Fibroblast of skin of right quadriceps (primary cell): ENCODE measurements around the gene BAZ1A.

ENCODE experiments used
- DNase-seq: peaks from one replicate; pipeline ENCODE4 v3.0.0-alpha.2; 2013

Gene BAZ1A

DNA sequence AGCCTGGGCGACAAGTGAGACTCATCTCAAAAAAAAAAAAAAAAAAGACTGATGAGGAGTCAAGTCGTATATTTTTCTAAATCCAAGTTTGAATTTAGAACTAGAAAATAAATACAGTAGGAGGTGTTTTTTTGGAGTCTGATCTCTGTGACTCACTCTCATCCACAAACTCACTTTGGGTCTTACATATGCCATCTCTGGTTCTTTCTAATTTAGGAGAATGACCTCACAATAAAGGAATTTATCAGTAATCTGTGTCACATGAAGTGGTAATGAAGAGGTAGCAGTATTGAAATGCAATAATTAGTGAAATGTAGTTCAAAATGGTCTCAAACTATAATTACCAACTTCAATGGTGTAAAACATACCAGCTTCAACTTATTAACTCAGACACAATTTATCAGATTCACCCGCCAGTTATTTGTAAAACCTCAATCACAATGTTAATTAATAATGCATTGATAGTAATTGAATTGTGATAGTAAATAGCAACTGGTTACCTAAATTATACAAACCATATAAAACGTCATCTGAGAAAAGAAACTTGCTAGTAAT, 156.3 kb downstream of the BAZ1A start:
- peak; percentile 83 for DNase-seq

DNA sequence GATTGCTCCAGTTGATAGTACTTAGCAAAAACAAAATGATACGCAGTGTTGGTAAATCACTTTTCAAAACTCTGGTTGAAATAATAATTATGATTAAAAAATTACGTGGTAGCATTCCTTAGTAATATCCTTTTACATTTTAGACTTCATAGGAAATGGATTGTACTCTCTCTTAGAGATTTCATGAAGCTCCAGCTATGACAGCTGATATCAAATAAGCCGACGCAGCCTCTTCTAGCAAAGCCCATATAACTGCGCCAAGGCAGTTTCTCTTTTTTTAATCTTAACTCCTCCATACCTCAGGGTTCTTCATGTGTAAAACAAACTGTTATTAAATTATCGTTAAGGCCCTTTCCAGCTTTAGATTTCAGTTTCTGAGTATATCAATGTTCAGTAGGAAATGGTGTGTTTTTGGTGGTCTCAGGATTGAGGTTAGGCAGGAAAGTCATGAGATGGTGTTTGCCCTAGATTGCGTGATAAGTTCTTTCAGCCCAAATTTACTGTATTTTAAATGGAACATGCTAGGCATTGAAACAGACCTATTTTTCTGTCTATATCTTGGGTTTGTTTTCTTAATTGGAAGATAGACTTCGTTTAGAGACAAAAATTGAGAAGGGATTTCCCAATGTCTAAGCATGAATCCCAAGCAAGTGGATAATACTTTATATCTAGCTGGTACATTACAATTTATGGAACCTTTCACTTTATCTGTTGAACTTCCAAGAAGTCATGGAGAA, 159.9 kb downstream of the BAZ1A start:
- DNase-seq, result no peak

DNA sequence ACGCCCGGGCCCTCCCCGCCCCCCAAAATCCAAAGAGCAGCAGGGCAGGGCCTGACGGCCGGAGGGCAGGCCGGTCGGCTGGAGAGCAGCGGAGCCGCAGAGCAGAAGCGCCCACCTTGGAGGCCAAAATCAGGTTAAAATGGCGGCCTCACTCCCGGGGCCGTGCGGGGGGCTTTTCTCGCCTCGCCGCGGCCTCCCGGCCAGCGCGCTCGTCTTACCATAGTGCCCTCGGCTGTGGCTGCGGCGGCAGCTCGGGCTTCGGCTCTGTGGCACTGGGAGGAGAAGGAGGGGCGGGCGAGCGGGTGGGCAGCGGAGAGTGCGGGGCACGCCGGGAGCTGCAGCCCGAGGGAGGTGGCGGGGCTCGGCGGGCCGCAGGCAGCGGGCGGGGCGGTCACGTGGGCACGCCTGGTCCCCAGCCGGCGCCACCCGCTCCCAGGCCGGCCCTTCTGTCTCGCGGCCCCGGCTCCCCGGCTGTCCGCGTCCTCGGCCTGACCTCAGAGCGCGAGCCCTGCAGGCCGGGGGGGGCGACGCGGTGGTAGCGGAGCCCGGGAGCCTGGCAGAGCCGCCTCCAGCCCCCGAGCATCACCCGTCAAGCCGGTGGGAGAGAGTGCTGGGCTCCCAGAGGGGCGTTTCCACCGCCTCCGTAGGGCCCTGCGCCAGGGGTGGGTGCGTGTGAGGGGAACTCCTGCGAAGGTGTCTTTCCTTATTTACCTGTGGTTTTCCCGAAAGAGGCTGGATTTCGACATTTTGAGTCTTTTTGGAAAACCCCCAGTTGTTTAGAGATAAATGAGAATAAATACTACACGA, 160.6 kb downstream of the BAZ1A start, which contains the start of gene CFL2:
Gene CFL2, minus strand, starts transcription at position 274 of the 807 bp plus-strand sequence. Its CDS starts 53 bp downstream, at position 221.
- peak; percentile 75 for DNase-seq

DNA sequence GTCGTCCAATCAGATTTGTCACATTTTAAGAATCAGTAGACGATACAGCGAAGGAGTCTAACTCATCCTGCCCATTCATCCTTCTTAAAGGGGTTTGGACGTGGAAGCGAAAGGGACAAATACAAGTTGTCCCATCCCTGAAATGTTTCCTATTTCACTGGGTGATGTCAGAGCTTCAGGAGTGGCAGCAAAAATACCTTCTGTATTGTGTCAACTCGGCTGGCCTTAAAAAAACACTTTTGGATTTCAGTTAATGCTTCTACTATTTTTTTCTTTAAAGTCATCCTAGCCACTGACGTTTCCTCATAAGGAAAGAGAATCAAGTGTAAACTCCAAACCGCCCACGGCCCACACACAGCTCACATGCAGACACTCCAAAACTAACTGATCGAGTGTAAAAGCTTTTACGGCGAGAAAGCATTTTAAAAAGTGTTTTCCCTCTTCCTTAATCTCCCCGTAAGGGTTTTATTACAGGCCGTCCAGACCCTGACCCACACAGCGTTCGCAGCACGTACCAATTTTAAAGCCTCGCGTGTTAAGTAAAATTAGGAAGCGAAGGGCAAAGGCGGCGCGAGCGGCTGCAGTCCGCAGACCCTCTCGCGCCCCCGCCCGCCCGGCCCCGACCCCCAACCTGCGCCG, 161.4 kb downstream of the BAZ1A start:
- peak; percentile 83 for DNase-seq

DNA sequence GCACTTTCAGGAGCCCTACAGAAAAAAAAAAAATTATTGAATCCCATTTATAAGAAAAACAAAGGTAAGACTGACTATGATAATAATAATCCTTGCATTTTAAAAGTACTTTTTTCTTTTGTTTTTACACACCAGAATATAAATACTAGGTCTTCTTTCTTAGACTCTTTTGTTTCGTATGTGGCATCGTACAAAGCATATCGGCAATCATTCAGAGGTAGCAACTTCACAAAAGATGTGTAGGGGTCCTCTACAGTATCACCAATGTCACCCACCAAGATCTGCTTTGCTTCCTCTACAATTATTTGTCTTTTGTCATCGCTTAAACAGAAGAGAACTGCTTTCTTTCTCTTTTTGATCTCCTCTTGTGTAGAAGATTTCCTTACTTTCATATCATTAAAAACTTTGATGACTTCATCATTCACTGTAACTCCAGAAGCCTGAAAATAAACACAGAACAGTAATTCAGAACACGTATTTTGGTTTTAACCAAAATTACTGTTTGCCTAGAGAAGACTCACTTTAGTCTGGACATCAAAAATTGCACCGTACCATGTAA, 162.0 kb downstream of the BAZ1A start:
- DNase-seq, result no peak

DNA sequence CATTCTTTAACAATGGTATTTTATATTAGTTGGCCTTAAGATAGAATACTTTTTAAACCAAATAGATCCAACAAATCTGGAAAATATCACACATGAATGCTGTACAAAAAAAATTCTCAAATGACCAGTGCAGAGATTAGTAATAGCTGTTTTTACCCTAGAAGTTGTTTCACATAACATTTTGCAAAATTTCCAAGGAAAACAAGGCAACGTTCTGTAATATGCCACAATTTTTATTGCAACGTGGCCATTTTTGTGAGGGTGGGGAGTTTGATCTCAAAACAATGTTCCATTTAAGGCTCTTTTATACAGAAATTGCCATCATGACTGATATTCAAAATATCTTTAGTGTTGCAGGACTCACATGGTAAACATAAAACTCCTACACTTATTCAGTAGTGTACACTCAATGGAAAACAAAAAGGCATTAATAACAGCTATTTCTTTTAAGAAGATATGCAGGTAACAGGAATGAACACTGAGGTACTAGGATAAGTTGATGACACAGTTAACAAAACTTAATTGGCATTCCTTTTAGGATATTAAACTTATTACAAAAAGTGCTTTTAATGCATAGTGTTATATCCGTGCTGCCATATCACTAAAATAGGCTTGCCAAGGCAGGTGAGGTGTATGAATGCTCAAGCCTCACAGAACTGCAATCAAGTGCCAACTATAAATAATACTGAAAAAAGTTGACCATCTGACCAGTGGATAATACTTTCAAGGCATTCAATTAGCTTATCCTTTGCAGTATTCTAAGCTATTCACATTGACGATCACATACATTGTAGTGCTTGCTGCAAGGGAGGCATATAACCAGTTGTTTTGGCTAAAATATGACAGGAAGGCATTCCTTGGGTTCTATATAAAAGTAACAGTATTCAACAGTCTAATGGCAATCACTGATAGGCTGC, 163.1 kb downstream of the BAZ1A start:
- DNase-seq, result no peak

DNA sequence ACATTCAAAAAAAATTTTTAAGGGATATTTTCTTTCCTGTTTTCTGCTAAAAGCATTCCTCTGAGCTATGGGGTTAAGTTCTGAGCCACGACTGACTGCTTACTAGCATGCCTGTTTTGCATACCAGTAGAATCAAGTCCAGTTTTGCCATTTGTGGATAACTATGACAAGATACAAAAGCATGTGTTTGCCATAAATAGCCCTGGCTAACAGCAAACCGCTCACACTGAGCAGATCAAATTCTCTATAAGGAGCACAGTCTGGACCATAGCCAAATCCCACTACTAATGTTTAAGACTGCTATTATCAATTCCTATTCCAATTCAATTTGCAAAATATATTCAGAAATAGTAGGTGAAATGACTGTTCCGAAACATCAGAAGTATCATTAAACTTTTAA, 164.0 kb downstream of the BAZ1A start:
- peak; percentile 96 for DNase-seq

DNA sequence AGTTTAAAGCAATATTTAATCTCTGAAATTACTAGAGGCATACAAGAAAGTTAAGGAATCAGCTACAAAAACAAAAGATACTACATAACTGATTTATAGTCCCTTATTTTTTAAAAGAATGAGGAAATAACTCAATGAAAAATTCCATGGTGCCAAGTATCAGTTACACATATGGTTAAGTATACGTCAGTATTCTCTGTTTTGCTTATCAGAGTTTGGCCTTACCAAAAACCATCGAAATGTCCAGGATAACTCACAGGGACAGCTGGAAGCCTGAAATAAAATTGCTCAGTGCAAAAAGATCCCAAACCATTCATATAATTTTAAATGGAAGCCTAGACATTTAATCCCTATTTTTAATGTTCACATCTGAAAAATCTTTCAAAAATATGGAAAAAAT, 164.4 kb downstream of the BAZ1A start:
- peak; percentile 57 for DNase-seq

DNA sequence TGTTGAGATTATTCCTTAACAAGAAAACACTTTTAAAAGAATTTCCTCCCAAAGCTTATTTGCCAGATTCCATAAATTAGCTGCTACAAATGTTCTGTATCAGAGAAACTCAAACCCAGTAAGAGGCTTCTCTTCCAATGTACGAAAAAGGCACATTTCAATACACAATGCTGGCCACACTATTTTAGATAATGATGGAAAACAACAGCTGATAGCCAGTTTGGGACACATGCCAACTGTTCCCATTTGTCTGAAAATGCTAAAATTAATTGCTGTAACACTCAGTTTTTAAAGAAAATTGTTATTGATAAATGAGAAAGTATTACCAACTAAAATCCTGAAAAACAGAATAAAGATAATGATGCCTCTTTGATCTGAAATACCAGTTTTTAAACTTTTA, 165.2 kb downstream of the BAZ1A start:
- DNase-seq, result no peak

DNA sequence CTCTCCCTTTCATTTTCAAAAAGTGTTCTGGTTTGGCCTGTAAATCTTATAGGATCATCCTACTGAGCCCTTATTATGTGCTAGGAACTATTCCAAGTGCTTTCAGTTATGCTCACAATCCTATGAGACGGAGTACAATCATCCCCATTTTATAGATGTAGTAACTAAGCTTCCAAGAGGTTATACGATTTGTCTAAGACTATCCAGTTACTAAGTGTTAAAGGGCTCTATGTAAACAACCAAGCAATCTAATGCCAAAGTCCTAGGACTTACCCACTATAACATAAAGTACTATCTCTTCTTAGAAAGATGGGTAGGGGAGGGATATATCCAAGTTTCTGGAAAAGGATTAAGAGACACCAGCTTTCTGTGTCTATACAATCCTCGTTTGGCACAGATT, 167.4 kb downstream of the BAZ1A start:
- DNase-seq, result no peak
